T-cell (primary cell): ENCODE results near the gene ELFN2. TPM values are rescaled to one million over a fixed set of nuclear protein-coding genes. Genes with fewer than 3 reads are reported as not detected.

Experiments used
- ATAC-seq, 4 experiments: fragments of 200-7000 bp in 3 of 4; fragments of 150-1000 bp in 1 of 4; cut with Tn5 transposase; replicated peaks in 1 of 4; 1 replicate in 3 of 4; 2 replicates in 1 of 4; pipeline ENCODE4 v1.10.0; 2021; ENCODE audit warnings: moderate library complexity in 3 of 4, mild to moderate bottlenecking in 2 of 4, moderate number of reproducible peaks in 1 of 4
- CTCF ChIA-PET, 2 donors: fragments of 300-600 bp; sonication (Branson Sonifier 250); formaldehyde crosslinking; loops; one replicate each; lab custom pipeline; 2022; ENCODE audit warnings: antibody characterized with exemption in 2 of 2; lab: Charles Lee
- POLR2A ChIA-PET, 2 donors: fragments of 300-600 bp; sonication (Branson Sonifier 250); formaldehyde crosslinking; loops; one replicate each; lab custom pipeline; 2022; ENCODE audit warnings: antibody characterized with exemption in 2 of 2; lab: Charles Lee
- DNase-seq, 35 experiments: peaks; one replicate each; pipeline versions ENCODE4 v3.0.0 to v3.0.0-alpha.2; 2013 to 2023
- H3K27ac ChIP-seq: one replicate; pipeline ENCODE4 v1.5.1; 2013; ENCODE audit warnings: low read length
- H3K27me3 ChIP-seq, 2 experiments: replicated peaks in 1 of 2; 1 replicate in 1 of 2; 2 replicates in 1 of 2; pipeline versions ENCODE4 v1.6.1 to v1.7.0; 2013; ENCODE audit warnings: low read length in 1 of 2, mixed read lengths in 1 of 2; ENCODE audit not compliant: control insufficient read depth in 2 of 2, insufficient read depth in 2 of 2; ENCODE audit errors: extremely low read depth in 1 of 2
- H3K36me3 ChIP-seq, 2 donors: 1 replicate in 1 of 2; 2 replicates in 1 of 2; pipeline versions ENCODE4 v1.6.1 to v1.7.0; 2013; ENCODE audit warnings: low read length in 1 of 2; ENCODE audit not compliant: control insufficient read depth in 2 of 2, insufficient read depth in 1 of 2; ENCODE audit errors: extremely low read depth in 1 of 2
- H3K4me1 ChIP-seq, 2 experiments: 1 replicate in 1 of 2; 2 replicates in 1 of 2; pipeline versions ENCODE4 v1.6.1 to v1.7.0; 2013; ENCODE audit warnings: low read length in 2 of 2, mixed read lengths in 1 of 2; ENCODE audit not compliant: insufficient read depth in 2 of 2, control insufficient read depth in 1 of 2; ENCODE audit errors: extremely low read depth in 1 of 2
- H3K4me3 ChIP-seq, 2 donors: 1 replicate in 1 of 2; 2 replicates in 1 of 2; pipeline versions ENCODE4 v1.5.1 to v1.7.0; 2013; ENCODE audit warnings: mild to moderate bottlenecking in 2 of 2, low read length in 1 of 2, moderate library complexity in 1 of 2; ENCODE audit not compliant: control insufficient read depth in 1 of 2; ENCODE audit errors: extremely low read depth in 1 of 2
- H3K9me3 ChIP-seq: 2 replicates; pipeline ENCODE4 v1.7.0; 2013
- H3K27ac Mint-ChIP-seq, 2 donors: one replicate each; pipeline ENCODE4 v1.8.0; 2020 to 2021; ENCODE audit warnings: mild to moderate bottlenecking in 2 of 2, mixed read lengths in 2 of 2
- H3K27me3 Mint-ChIP-seq, 2 donors: one replicate each; pipeline ENCODE4 v1.8.0; 2021 to 2022; ENCODE audit warnings: mixed read lengths in 2 of 2
- H3K36me3 Mint-ChIP-seq: one replicate; pipeline ENCODE4 v1.8.0; 2021; ENCODE audit warnings: mixed read lengths
- H3K4me1 Mint-ChIP-seq, 3 donors: one replicate each; pipeline ENCODE4 v1.8.0; 2020 to 2022; ENCODE audit warnings: mixed read lengths in 3 of 3, mild to moderate bottlenecking in 1 of 3
- H3K4me3 Mint-ChIP-seq, 3 donors: one replicate each; pipeline ENCODE4 v1.8.0; 2020 to 2022; ENCODE audit warnings: mild to moderate bottlenecking in 3 of 3, mixed read lengths in 3 of 3, moderate library complexity in 3 of 3
- H3K9me3 Mint-ChIP-seq, 3 donors: one replicate each; pipeline ENCODE4 v1.8.0; 2020 to 2022; ENCODE audit warnings: mixed read lengths in 3 of 3
- WGBS: methylation state at CpG from one replicate; pipeline ENCODE4 v1.1.5; 2013; ENCODE audit warnings: missing lambda C conversion rate; ENCODE audit not compliant: insufficient coverage; 5-methylcytosine and 5-hydroxymethylcytosine counted together
- total RNA-seq, 35 experiments: library from RNA in 6 of 35; stranded (reverse) in 6 of 35; fragments of 120-200 nt in 1 of 35; gene quantifications; one replicate each; pipeline versions ENCODE4 v1.2.1 to v1.2.4 and lab custom pipeline; 2013 to 2026

The ELFN2 gene, protein sequence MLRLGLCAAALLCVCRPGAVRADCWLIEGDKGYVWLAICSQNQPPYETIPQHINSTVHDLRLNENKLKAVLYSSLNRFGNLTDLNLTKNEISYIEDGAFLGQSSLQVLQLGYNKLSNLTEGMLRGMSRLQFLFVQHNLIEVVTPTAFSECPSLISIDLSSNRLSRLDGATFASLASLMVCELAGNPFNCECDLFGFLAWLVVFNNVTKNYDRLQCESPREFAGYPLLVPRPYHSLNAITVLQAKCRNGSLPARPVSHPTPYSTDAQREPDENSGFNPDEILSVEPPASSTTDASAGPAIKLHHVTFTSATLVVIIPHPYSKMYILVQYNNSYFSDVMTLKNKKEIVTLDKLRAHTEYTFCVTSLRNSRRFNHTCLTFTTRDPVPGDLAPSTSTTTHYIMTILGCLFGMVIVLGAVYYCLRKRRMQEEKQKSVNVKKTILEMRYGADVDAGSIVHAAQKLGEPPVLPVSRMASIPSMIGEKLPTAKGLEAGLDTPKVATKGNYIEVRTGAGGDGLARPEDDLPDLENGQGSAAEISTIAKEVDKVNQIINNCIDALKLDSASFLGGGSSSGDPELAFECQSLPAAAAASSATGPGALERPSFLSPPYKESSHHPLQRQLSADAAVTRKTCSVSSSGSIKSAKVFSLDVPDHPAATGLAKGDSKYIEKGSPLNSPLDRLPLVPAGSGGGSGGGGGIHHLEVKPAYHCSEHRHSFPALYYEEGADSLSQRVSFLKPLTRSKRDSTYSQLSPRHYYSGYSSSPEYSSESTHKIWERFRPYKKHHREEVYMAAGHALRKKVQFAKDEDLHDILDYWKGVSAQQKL
- under 1 TPM; 0.09 to 0.88 (median 0.70) TPM for total RNA-seq
- total RNA-seq (2013), result 0.06 TPM
- 0 to 2.8 (median 0.32) reads per million in 29 experiments for total RNA-seq (lab: John Stamatoyannopoulos, UW)

DNA sequence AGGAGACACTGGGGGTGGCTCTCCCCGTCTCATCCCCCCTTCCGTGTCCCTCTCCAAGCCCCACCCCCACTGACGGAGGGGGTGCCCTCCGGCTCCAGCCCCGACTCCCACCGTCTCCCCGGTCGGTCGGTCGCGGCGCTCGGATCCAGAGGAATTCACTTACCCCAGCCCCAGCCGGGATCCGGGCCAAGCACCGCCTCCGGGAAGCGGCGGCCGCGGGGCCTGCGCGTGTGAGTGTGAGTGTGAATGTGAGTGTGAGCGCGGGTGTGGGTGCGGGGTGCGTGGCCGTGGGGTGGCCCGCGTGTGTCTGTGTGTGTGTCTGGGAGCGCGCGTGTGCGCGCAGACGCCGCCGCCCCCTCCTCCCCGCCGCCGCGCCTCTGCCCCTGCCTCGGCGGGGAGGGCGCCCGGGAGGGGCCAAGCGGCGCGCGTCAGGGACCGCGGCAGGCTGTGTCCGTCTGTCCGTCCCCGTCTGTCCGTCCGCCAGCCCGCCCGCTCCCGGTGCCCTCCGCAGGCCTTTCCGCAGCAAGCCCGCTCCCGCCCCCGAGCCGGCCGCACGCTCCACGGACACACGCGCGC, at the start of gene ELFN2:
TSS of gene ELFN2 (minus strand) at position 345 of the 576 bp plus-strand sequence. CDS start 51,945 bp downstream, outside the sequence.
- Histone ChIP-seq H3K9me3 (no peaks in the 10 kb centered on the region), H3K27me3 (peaks cover 0 to 77% of the 10 kb centered on the region in 2 experiments), H3K4me3 (peak within 1 kb of the TSS; percentile 23 to 38), H3K36me3 (no peaks in the 10 kb centered on the region), H3K4me1 (peaks cover 0 to 31% of the 10 kb centered on the region in 2 experiments), H3K27ac (no peak within 1 kb of the TSS)
- ChIA-PET CTCF (no interaction called here), POLR2A (no interaction called here)
- WGBS, result under 1% methylated on average over 50 of the region's 72 CpGs
- peaks cover 10 to 25% (median 11%) of the 10 kb centered on the region in 3 donors for H3K4me1 Mint-ChIP-seq
- no peaks in the 10 kb centered on the region for H3K9me3 Mint-ChIP-seq
- ATAC-seq, result peak; percentile 20 to 40 (median 36)
- H3K27ac Mint-ChIP-seq, result no peak within 1 kb of the TSS
- peaks cover 40 to 69% of the 10 kb centered on the region in 2 donors for H3K27me3 Mint-ChIP-seq
- H3K4me3 Mint-ChIP-seq, result peak within 1 kb of the TSS; percentile 51 to 68 (median 67)
- peak in 4 of 35 experiments; percentile 7 to 22 (median 9) for DNase-seq
- H3K36me3 Mint-ChIP-seq, result no peaks in the 10 kb centered on the region

DNA sequence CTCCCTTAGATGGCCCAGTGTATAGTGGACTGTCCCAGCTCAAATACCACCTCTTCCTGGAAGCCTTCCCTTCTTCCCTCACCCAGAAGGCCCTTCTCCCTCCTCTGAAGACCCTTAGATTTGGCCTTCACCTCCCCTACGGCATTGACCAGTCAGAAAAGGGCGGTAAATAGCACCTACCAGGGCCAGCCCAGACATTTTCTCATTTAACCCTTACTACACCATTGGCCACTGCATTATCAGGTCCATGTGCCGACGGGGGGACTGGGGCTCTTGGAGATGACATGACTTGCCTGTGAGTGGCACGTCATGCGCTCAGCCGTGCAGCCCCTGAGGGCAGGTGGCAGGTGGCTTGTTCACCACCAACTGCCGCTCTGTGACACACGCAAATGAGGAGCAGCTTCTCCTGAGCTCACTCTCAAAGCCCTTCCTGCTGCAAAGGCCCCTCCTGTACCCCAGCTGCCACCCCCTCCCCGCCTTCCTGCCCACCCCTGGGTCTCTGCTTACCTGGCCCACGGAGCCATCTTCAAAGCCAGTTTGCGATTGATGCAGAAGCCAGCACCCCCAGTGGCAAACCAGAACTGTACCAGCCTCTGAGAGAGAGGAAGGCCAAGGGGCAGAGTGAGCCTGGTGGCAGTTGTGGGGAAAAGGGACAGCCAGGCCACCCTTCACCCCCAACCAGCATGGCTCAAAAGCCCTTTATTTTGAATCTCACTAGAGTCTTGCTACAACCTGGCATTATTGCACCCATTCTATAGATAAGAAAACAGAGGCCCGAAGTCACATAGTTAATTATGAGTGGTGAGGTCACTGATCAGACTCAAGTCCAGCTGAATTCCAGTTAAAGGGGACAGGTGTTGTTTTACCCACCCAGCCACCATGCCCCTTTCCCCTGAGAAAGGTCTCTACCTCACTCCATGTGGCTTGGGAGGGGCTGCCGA, 49.4 kb upstream of the ELFN2 start:
- CTCF ChIA-PET, result no interaction called here
- Mint-ChIP-seq H3K27ac (peak overlapping the region in 1 of 2 donors; percentile 58), H3K36me3 (peaks cover 36% of the 10 kb centered on the region), H3K4me1 (peaks cover 11 to 24% (median 13%) of the 10 kb centered on the region in 3 donors), H3K4me3 (no peak overlapping the region), H3K27me3 (no peaks in the 10 kb centered on the region), H3K9me3 (no peaks in the 10 kb centered on the region)
- ATAC-seq, result no peak
- no peaks in the 10 kb centered on the region for H3K27me3 ChIP-seq
- POLR2A ChIA-PET, result no interaction called here
- no peaks in the 10 kb centered on the region for H3K9me3 ChIP-seq
- WGBS, result 80% methylated on average over 8 of the region's 14 CpGs
- H3K4me3 ChIP-seq, result no peak overlapping the region
- no peak overlapping the region for H3K27ac ChIP-seq
- H3K4me1 ChIP-seq, result peaks cover 0 to 18% of the 10 kb centered on the region in 2 experiments
- DNase-seq, result no peak
- peaks cover 38 to 96% of the 10 kb centered on the region in 2 donors for H3K36me3 ChIP-seq

DNA sequence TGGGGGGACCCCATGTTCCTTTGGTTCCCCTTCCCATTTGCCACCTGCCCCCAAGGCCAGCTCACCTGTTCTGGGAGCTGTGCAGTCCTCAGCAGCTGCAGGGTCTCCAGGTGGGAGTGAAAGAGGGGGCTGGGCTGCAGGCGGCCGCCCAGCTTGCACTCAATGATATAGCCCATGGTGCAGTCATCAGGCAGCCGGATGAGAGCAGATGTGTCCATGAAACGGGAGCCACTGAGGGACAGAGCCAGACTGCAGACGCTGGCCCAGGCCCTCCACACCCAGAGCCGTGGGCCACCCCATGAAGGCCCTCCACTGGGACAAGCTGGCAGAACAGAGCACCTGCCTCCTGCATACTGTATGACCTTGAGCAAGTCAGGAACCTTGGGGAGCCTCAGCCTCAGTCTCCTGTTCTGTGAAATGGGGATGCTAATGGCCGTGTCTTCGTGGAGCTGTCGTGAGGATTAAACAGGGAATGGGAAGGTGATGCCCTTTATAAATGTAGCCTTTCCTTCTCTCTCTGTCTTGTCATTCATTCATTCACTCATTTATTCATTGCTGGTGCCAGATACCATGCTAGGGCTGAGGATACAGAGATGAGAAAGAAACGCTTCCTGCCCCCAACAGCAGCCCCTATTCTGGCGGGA, 47.3 kb upstream of the ELFN2 start:
- H3K36me3 ChIP-seq, result peaks cover 42 to 92% of the 10 kb centered on the region in 2 donors
- no peak overlapping the region for H3K4me3 Mint-ChIP-seq
- H3K4me3 ChIP-seq, result no peak overlapping the region
- WGBS, result 93% methylated on average over 8 of the region's 11 CpGs
- H3K4me1 ChIP-seq, result peaks cover 0 to 4% of the 10 kb centered on the region in 2 experiments
- peaks cover 41% of the 10 kb centered on the region for H3K36me3 Mint-ChIP-seq
- DNase-seq (no peak), ATAC-seq (no peak)
- H3K27me3 Mint-ChIP-seq, result no peaks in the 10 kb centered on the region
- peak overlapping the region; percentile 41 for H3K27ac Mint-ChIP-seq
- peaks cover 4 to 16% (median 9%) of the 10 kb centered on the region in 3 donors for H3K4me1 Mint-ChIP-seq
- H3K27me3 ChIP-seq, result no peaks in the 10 kb centered on the region
- H3K27ac ChIP-seq, result no peak overlapping the region
- no peaks in the 10 kb centered on the region for H3K9me3 ChIP-seq
- CTCF ChIA-PET, result interaction anchor here in 1 of 2 donors (0.6 kb wide), 1 partner anchor 25 kb away, joined by 3 read pairs; no protein-coding TSS in a partner anchor
- no peaks in the 10 kb centered on the region for H3K9me3 Mint-ChIP-seq
- POLR2A ChIA-PET, result no interaction called here

DNA sequence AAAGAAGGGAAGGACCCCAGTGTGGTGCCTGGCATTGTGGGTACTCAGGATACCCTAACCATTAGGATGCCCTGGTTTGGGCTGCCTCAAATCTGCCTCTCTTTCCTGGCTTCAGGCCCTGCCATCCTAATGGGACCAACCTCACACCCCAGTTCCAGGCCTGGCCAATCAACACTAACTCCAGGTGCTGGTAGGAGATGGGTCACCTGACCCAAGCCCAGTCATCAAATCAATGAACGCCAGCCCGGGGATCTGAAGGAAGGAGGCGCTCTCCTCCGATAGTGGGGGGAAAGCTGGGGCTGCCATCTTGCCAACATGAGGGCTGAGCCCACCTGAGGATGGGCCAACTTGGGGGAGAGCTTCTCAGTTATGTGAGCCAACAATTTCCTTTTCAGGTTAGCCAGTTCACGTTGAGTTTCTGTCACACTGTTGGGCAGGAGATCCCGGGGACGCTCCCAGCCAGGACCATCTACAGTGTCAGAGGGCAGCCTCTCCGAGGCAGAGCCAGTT, 46.2 kb upstream of the ELFN2 start:
- CTCF ChIA-PET, result interaction anchor here (0.7 to 1.5 kb wide), 2 partner anchors 25 to 832 kb away, joined by 3 to 11 read pairs; no protein-coding TSS in a partner anchor
- Histone ChIP-seq H3K27ac (no peak overlapping the region), H3K27me3 (no peaks in the 10 kb centered on the region), H3K4me3 (no peak overlapping the region), H3K4me1 (peaks cover 0 to 4% of the 10 kb centered on the region in 2 experiments), H3K9me3 (no peaks in the 10 kb centered on the region), H3K36me3 (peaks cover 46 to 91% of the 10 kb centered on the region in 2 donors)
- DNase-seq, result no peak
- no peaks in the 10 kb centered on the region for H3K27me3 Mint-ChIP-seq
- H3K9me3 Mint-ChIP-seq, result no peaks in the 10 kb centered on the region
- POLR2A ChIA-PET, result interaction anchor here in 1 of 2 donors (0.6 kb wide), 1 partner anchor 55 kb away, joined by 5 read pairs; no protein-coding TSS in a partner anchor
- no peak for ATAC-seq
- H3K36me3 Mint-ChIP-seq, result peaks cover 43% of the 10 kb centered on the region
- H3K27ac Mint-ChIP-seq, result peak overlapping the region in 1 of 2 donors; percentile 34
- 94% methylated on average over 8 of the region's 8 CpGs for WGBS
- no peak overlapping the region for H3K4me3 Mint-ChIP-seq
- peaks cover 4 to 16% (median 9%) of the 10 kb centered on the region in 3 donors for H3K4me1 Mint-ChIP-seq

DNA sequence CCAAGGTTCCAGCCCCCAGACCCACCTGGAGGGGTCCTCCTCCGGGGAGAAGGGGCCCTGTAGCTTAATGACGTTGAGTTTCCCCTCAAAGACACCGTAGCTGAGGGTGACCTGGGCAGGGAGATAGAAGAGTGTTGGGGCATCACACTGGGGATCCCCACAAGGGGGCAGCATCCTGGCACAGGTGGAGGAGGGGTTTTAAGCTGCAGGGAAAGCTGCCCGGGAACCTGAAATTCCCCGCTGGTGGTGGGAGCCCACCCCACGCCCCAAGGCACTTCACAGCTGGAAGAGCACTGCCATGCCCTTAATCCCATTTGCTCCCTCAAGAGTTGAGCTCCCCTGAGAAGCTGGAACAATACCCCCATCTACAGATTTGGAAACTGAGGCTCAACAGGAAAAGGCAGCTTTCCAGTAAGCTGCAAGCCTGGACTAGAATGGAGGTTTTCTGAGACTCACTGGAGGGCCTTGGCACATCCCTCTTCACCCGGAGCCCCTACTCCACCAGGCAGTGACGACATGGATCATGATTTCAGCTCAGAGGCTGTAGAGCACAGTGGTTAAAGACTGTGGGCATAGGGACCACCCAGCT, 45.2 kb upstream of the ELFN2 start:
- H3K36me3 ChIP-seq, result peaks cover 39 to 88% of the 10 kb centered on the region in 2 donors
- DNase-seq, result peak in 26 of 35 experiments; percentile 7 to 67 (median 32)
- ChIA-PET CTCF (interaction anchor here (0.6 to 1.6 kb wide), 10 partner anchors 14 to 699 kb away, joined by 3 to 11 read pairs (median 4); partner anchors contain the start of gene MFNG (in 1 of the 2)), POLR2A (no interaction called here)
- H3K36me3 Mint-ChIP-seq, result peaks cover 45% of the 10 kb centered on the region
- H3K9me3 ChIP-seq, result no peaks in the 10 kb centered on the region
- peaks cover 8 to 16% (median 15%) of the 10 kb centered on the region in 3 donors for H3K4me1 Mint-ChIP-seq
- peak overlapping the region in 1 of 2 donors; percentile 19 for H3K27ac Mint-ChIP-seq
- no peaks in the 10 kb centered on the region for H3K9me3 Mint-ChIP-seq
- 60% methylated on average over 2 of the region's 8 CpGs for WGBS
- no peaks in the 10 kb centered on the region for H3K27me3 ChIP-seq
- no peak overlapping the region for H3K4me3 ChIP-seq
- H3K4me3 Mint-ChIP-seq, result no peak overlapping the region
- peaks cover 0 to 4% of the 10 kb centered on the region in 2 experiments for H3K4me1 ChIP-seq
- no peak overlapping the region for H3K27ac ChIP-seq
- peak; percentile 52 to 64 (median 55) for ATAC-seq
- no peaks in the 10 kb centered on the region for H3K27me3 Mint-ChIP-seq
